ENCODE data around the gene HIC1.

The HIC1 gene

DNA sequence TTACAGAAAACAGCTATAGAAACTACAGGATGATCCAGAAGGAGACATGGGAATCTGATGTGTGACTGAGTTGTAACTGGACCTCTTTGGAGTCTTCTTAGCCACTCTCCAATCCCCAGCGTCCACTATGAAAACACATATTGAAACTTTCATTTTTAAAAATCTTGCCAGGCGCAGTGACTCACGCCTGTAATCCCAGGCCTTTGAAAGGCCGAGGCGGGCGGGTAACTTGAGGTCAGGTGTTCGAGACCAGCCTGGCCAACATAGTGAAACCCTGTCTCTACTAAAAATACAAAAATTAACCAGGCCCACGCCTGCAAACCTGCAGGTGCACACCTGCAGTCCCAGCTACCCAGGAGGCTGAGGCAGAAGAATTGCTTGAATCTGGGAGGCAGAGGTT, 53.3 kb downstream of the HIC1 start:
- DNase-seq = no peak

DNA sequence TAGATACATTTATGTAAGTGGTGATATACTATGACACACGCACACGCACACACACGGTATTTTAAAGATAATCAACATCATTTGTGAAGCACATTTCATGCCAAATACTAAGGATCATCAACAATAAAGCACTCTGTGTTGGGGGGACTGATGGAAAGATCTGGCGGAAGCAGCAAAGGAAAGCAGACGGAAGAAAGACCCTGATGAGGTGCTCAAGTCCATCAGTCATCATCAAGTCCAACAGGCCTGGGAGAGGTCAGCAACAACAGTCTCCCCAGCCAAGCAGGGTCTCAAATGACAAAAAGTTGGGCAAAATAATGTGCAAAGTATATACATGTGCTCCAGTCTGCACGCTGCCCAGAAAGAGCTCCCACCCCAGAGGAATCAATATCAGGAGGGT, 55.5 kb downstream of the HIC1 start:
- no peak for DNase-seq

GRCh38 chr17:2111691-2112090, 56.8 kb downstream of the HIC1 start:
- DNase-seq = no peak
